Inflammatory macrophage treated with lipopolysaccharide for 1 hour (primary cell): ENCODE data around the gene SORT1.
"Not testable (repeated sequence)": the region's sequence is repeated elsewhere in the genome, so short reads cannot be mapped to it uniquely, and the experiment has no call there.

Experiments used
- DNase-seq, 2 donors: peaks; one replicate each; pipeline ENCODE4 v3.0.0-alpha.2; 2020 to 2022

The SORT1 gene

GRCh38 chr1:109294481-109294880 is 103.2 kb downstream of the SORT1 start:
- no peak for DNase-seq

GRCh38 chr1:109293026-109293425 is 104.7 kb downstream of the SORT1 start:
- DNase-seq = no peak

- no peak for DNase-seq
These were observed 105.4 kb downstream of the SORT1 start for GRCh38 chr1:109292364-109292763.

- DNase-seq = peak; percentile 56 to 57
These were observed 106.7 kb downstream of the SORT1 start for GRCh38 chr1:109290998-109291397.

- DNase-seq = no peak
These were observed 107.6 kb downstream of the SORT1 start for GRCh38 chr1:109290137-109290536.

GRCh38 chr1:109286762-109287161 is 111.0 kb downstream of the SORT1 start:
- DNase-seq = not testable (repeated sequence)

GRCh38 chr1:109283748-109284600 is 113.7 kb downstream of the SORT1 start:
- no peak for DNase-seq

- DNase-seq = peak; percentile 90 to 94
These were observed 114.6 kb downstream of the SORT1 start, which contains the start of gene PSRC1 for GRCh38 chr1:109282952-109283747. PSRC1 (minus strand) TSS chr1:109283145.

GRCh38 chr1:109282497-109282951 is 115.2 kb downstream of the SORT1 start:
- DNase-seq = no peak

GRCh38 chr1:109281680-109282496 is 115.8 kb downstream of the SORT1 start:
- DNase-seq = peak; percentile 48 to 55

- DNase-seq = no peak
These were observed 116.9 kb downstream of the SORT1 start for GRCh38 chr1:109280862-109281261.

GRCh38 chr1:109279615-109280278 is 118.0 kb downstream of the SORT1 start:
- DNase-seq = no peak

GRCh38 chr1:109277434-109278204 is 120.1 kb downstream of the SORT1 start:
- peak; percentile 62 to 86 for DNase-seq

- DNase-seq = no peak
These were observed 121.9 kb downstream of the SORT1 start for GRCh38 chr1:109275706-109276345.

GRCh38 chr1:109274533-109275476 is 122.9 kb downstream of the SORT1 start:
- DNase-seq = peak in 1 of 2 donors; percentile 16

- DNase-seq = no peak
These were observed 124.0 kb downstream of the SORT1 start for GRCh38 chr1:109273570-109274288.

GRCh38 chr1:109272831-109273547 is 124.7 kb downstream of the SORT1 start:
- no peak for DNase-seq
